ENCODE measurements around the gene HS3ST5.

HS3ST5 gene

GRCh38 chr6:114253431-114253830 is 89.4 kb downstream of the HS3ST5 start:
- no peak for DNase-seq (ENCODE audit: low read depth)
- in situ Hi-C loops (cut with HindIII; ENCODE audit: low sequenced_read_pairs): no loop called here
- TF ChIP-seq CTCF (IDR thresholded peaks at IDR 0.05; ENCODE audit: low read depth, low read length, missing control alignments): no peak
- no peak overlapping the region for H3K4me3 ChIP-seq (ENCODE audit: low read depth, low read length)

DNA sequence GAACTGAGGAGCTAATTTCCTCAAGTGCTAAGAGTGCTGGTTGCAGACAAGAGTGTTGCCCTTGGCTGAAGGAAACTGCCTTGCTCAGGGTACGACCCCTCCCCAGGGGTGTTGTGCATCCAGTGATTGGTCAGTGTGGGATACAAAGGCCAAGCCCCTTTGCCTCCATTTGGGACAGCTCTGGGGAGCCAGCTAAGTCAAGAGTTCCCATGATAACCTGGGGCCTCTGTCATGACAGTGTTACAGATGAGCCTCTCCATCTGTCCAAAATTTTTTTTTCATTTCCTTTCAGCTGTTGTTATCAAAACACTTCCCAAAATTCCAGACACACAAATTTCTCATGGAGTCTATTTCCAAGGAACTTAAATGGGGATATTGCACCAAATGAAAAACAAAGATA is 93.3 kb downstream of the HS3ST5 start:
- no peak for TF ChIP-seq CTCF (IDR thresholded peaks at IDR 0.05; ENCODE audit: low read depth, low read length, missing control alignments)
- in situ Hi-C loops (cut with HindIII; ENCODE audit: low sequenced_read_pairs): no loop called here
- no peak for DNase-seq (ENCODE audit: low read depth)
- H3K4me3 ChIP-seq (ENCODE audit: low read depth, low read length): no peak overlapping the region

GRCh38 chr6:114247101-114247500 is 95.7 kb downstream of the HS3ST5 start:
- DNase-seq (ENCODE audit: low read depth): no peak
- H3K4me3 ChIP-seq (ENCODE audit: low read depth, low read length): no peak overlapping the region
- in situ Hi-C loops (cut with HindIII; ENCODE audit: low sequenced_read_pairs): no loop called here
- no peak for TF ChIP-seq CTCF (IDR thresholded peaks at IDR 0.05; ENCODE audit: low read depth, low read length, missing control alignments)

GRCh38 chr6:114240796-114241195 is 102.0 kb downstream of the HS3ST5 start:
- in situ Hi-C loops (cut with HindIII; ENCODE audit: low sequenced_read_pairs): no loop called here
- H3K4me3 ChIP-seq (ENCODE audit: low read depth, low read length): no peak overlapping the region
- DNase-seq (ENCODE audit: low read depth): no peak
- no peak for TF ChIP-seq CTCF (IDR thresholded peaks at IDR 0.05; ENCODE audit: low read depth, low read length, missing control alignments)

GRCh38 chr6:114228675-114229074 is 114.1 kb downstream of the HS3ST5 start:
- no peak for TF ChIP-seq CTCF (IDR thresholded peaks at IDR 0.05; ENCODE audit: low read depth, low read length, missing control alignments)
- no peak for DNase-seq (ENCODE audit: low read depth)
- in situ Hi-C loops (cut with HindIII; ENCODE audit: low sequenced_read_pairs): no loop called here
- H3K4me3 ChIP-seq (ENCODE audit: low read depth, low read length): no peak overlapping the region

DNA sequence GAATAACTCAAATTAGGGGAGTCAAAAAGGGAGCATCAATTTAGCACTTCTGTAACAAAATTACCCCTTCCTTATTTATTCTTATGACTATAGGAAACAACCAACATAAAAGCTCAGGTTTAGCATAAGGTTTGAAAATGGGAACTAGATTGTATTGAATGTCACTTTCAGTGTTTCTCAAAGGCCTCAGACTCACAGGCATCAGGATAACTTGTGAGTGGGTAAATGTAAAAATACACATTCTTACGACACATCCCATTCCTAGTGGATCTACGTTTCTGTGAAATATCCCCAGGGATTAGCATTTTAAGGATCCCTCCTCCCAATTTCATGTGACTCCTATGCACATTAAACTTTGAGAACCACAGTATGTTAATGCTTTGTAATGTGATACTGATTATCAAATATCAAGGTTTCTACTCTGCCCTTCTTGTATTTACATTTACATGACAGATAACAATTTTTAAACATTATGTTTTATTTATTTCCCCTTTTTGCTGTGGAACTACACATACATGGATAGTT is 114.8 kb downstream of the HS3ST5 start:
- TF ChIP-seq CTCF (IDR thresholded peaks at IDR 0.05; ENCODE audit: low read depth, low read length, missing control alignments): no peak
- in situ Hi-C loops (cut with HindIII; ENCODE audit: low sequenced_read_pairs): no loop called here
- no peak overlapping the region for H3K4me3 ChIP-seq (ENCODE audit: low read depth, low read length)
- DNase-seq (ENCODE audit: low read depth): no peak

DNA sequence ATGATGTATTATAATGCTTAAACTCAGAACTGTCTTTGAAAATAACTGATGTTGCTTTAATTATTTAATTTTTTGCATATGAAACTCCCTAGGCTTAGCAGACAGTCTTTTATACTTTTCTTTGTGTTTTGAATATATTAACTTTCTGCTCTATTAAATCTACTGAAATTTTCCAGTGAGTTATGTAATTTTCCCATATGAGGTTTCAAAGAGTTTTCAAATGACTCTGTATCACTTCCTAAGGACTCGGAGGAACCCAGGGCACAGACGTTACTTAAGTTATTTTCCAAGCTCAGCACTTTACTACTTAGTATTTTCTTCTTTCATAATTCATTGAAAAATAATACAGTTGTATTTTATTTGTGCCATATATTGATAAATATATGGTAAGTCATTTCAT is 122.6 kb downstream of the HS3ST5 start:
- TF ChIP-seq CTCF (IDR thresholded peaks at IDR 0.05; ENCODE audit: low read depth, low read length, missing control alignments): no peak

More for the DNA sequence above, 122.6 kb downstream of the HS3ST5 start:
- in situ Hi-C loops (cut with HindIII; ENCODE audit: low sequenced_read_pairs): no loop called here
- no peak for DNase-seq (ENCODE audit: low read depth)
- no peak overlapping the region for H3K4me3 ChIP-seq (ENCODE audit: low read depth, low read length)
